Stomach (tissue), 4 donors: ENCODE measurements around the gene NKAIN4.

Experiments
- EP300 ChIP-seq: sonication (generic); formaldehyde crosslinking; IDR thresholded peaks from one replicate; pipeline ENCODE4 v1.6.1; 2017; ENCODE audit warnings: antibody characterized with exemption
- POLR2A ChIP-seq, 4 donors: fragments of 450-650 bp; IDR thresholded peaks; one replicate each; pipeline ENCODE4 v1.6.1; 2016; ENCODE audit warnings: antibody characterized with exemption in 4 of 4, control low read depth in 2 of 4, mild to moderate bottlenecking in 1 of 4, moderate library complexity in 1 of 4
- POLR2AphosphoS5 ChIP-seq, 3 donors: sonication (generic); formaldehyde crosslinking; IDR thresholded peaks; one replicate each; pipeline ENCODE4 v1.6.1; 2016; ENCODE audit warnings: antibody characterized with exemption in 3 of 3
- TF ChIP-seq, protein P1 (sequence below), 7 experiments: fragments of 450-650 bp in 4 of 7; fragments of 200-600 bp in 3 of 7; sonication (generic) in 3 of 7; IDR thresholded peaks; one replicate each; pipeline ENCODE4 v1.5.1; 2016 to 2019; ENCODE audit warnings: antibody characterized with exemption in 7 of 7, control low read depth in 2 of 7, mild to moderate bottlenecking in 1 of 7

- TF ChIP-seq, protein P1, sequence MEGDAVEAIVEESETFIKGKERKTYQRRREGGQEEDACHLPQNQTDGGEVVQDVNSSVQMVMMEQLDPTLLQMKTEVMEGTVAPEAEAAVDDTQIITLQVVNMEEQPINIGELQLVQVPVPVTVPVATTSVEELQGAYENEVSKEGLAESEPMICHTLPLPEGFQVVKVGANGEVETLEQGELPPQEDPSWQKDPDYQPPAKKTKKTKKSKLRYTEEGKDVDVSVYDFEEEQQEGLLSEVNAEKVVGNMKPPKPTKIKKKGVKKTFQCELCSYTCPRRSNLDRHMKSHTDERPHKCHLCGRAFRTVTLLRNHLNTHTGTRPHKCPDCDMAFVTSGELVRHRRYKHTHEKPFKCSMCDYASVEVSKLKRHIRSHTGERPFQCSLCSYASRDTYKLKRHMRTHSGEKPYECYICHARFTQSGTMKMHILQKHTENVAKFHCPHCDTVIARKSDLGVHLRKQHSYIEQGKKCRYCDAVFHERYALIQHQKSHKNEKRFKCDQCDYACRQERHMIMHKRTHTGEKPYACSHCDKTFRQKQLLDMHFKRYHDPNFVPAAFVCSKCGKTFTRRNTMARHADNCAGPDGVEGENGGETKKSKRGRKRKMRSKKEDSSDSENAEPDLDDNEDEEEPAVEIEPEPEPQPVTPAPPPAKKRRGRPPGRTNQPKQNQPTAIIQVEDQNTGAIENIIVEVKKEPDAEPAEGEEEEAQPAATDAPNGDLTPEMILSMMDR (IDR thresholded peaks at IDR 0.05): no peak
- TF ChIP-seq EP300: no peak
- TF ChIP-seq POLR2A (IDR thresholded peaks at IDR 0.05): no peak
- no peak for TF ChIP-seq POLR2AphosphoS5 (IDR thresholded peaks at IDR 0.05)
Observed at GRCh38 chr20:63196768-63197470, 57.3 kb downstream of the NKAIN4 start.
